GM18519 (cell line): ENCODE measurements around the gene PRSS21.

Experiments used
- ATAC-seq: cut with Tn5 transposase; IDR thresholded peaks from one replicate; pipeline ENCODE4 v1.9.1; 2021; ENCODE audit warnings: mild to moderate bottlenecking, moderate library complexity; ENCODE audit not compliant: unreplicated experiment, low FRiP score

Gene PRSS21

DNA sequence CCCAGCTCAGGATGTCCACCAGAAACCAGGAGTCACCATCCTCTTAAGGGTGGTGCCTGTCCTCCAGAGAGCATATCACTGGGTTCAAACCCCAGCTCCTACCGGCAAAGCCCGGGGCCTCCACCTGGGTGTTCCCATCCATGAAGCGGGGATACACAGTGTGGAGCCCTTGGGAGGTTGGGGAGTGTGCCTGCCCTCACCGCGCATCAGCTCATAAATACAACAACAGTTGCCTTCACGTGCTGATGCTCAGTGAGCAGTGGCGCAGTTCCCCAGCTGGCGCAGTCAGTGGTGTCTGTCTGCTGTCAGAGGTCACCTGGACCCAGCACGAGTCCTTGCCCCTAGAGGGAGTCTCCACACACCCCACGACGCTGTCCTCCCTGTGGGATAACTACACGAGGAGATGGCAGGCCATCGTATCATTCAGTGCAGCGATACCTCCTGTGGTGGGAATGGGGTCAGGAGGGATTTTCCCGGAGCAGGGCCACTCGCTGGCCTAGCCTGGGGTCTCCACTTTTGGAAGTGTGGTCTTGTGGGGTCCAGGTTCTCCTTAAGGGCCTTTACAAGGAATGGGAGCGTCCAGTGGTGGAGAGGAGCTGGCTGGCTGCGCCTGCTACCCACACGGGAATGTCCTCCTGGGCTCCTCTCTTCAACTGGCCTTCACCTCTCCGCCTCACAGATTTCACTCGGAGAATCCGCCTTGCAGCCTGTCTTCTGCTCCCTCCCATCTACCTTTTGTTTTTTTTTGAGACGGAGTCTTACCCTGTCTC lies 37.7 kb upstream of the PRSS21 start:
- no peak for ATAC-seq

- ATAC-seq = no peak
These were observed 36.8 kb upstream of the PRSS21 start for GRCh38 chr16:2779978-2780898.

- no peak for ATAC-seq
These were observed 34.3 kb upstream of the PRSS21 start for GRCh38 chr16:2782583-2783351.

DNA sequence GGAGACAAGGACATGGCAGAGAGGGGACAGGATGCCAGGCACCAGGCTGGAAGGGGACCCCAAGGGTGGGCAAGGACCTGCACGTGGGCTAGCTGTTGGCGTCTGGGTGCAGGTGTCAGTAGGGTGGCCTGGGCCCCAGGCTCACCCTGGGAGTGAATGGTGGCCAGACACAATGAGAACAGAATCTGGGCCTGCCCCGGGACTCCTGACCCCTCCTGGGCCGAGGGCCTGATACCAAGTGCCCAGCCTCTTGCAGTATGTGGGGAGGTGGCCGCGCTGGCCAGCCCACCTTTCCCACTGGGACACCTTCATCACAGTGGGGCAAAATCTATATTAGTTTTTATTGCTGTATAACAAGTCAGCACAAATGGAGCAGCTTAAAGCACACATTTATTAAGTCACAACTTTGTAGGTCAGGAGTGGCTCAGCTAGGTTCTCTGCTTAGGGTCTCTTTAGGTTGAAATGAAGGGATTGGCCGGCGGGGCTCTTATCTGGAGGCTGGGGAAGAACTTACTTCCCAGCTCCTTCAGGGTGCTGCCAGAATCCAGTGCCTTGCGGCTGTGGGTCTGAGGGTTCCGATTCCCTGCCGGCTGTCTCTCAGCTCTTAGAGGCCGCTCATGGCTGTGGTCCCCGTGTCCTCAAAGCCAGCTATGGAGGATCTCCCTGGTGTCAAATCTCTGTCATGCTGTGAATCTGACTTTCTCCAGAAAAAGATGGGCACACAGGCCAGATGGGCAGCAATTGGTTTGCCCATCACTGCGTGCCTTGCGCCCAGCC lies 33.3 kb upstream of the PRSS21 start:
- no peak for ATAC-seq

DNA sequence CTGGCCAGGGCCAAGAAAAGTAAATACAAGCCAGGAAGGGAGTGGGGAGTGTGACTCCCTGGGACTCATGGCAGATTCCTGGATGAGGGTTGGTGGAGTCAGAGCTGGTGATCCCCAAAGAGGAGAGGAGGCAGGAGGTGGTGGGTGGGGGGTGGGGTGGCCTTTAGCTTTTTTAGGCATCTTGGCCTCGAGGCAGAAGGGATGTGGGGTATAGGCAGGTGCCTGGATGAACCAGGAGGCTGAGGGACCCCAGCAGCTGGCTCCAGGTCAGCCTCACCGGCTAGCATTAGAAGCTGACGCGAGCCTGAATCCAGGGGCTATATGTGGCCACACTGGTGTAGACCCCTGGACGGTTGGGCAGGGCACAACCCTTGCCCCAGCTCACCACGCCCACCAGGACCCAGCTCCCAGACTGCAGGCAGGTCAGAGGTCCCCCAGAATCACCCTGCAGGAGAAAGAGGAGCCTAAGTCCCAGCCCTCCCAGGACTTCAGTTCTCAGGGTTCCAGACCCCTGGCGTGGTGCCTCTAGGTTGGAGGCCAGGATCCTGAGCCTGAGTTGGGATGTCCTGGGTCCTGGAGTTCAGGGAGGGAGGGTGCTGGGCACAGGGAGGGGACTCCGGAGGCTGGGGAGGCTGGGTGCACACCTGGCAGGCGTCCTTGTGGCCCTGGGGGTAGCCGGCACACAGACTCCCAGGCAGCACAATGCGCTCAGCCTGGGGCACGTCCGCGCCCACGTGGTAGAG lies 32.5 kb upstream of the PRSS21 start:
- no peak for ATAC-seq

- no peak for ATAC-seq
These were observed 31.7 kb upstream of the PRSS21 start for GRCh38 chr16:2785101-2785991.

DNA sequence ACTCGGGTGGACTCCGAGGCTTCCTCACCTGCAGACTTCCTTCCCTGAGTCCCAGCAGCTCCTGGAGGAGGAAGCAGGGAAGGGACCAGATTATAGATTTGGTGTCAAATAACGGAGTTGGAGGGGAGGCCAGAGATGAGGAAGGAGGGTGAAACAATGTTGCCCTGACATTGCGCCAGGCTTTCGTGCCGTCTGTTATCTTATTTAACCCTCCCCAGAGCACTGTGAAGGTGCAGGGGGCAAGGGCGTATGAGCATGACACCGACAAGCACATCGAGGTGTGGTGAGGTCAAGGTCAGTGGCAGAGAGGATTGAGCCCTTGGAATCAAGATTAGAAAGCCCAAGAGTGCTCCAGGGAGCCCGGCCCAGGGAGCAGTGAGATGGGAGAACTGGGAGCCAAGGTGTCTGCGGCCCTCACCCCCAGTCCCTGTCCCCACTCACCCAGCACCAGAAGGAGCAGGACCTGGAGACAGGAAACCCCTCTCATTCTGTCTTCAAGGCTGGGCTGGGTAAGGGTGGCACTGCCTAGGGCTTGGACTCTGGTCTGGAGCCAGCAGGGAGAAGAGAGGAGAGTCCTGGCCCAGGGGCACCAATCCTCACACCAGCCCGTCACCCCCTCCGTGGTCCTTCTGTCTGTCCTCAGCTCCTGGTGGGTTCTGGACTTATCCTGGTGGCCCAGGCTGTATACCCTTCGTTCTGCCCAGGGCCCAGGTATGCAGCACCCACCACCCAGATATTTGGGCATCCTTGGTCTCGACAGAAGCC lies 30.8 kb upstream of the PRSS21 start:
- ATAC-seq = no peak

DNA sequence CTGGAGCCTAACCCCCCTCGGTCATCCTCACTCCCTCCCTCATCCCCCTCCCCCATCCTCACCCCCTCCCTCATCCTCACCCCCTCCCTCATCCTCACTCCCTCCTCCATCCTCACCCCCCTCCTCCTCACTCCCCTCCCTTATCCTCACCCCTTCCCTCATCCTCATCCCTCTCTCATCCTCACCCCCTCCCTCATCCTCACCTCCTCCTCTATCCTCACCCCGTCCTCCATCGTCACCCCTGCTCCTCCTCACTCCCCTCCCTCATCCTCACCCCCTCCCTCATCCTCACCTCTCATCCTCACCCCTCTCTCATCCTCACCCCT lies 30.2 kb upstream of the PRSS21 start:
- ATAC-seq = no peak

- ATAC-seq = no peak
These were observed 29.6 kb upstream of the PRSS21 start, which contains the start of gene PRSS33 for GRCh38 chr16:2787406-2787805. PRSS33 (minus strand) TSS chr16:2787560; CDS start chr16:2786547, 1,013 bp downstream.

DNA sequence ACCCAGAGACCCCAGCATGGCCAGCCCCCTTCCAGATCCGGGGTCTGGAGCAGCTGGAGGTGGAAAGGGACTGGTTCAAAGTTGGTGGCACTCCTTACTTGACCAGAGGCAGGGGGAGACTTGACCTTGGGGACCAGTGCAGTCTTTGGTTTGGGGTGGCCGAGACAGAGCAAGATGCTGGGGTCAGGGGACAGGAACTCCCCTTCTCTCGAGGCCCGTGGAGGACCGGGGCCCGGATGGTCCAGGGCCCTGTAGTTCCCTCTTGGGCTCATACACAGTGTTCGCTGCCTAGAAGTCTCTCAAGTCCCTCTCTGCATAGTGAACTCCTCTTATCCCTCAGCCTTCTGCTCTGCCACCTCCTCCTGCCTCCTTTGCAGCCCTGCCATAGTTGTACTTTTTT lies 29.1 kb upstream of the PRSS21 start:
- no peak for ATAC-seq

- no peak for ATAC-seq
These were observed 26.4 kb upstream of the PRSS21 start for GRCh38 chr16:2790631-2791030.

DNA sequence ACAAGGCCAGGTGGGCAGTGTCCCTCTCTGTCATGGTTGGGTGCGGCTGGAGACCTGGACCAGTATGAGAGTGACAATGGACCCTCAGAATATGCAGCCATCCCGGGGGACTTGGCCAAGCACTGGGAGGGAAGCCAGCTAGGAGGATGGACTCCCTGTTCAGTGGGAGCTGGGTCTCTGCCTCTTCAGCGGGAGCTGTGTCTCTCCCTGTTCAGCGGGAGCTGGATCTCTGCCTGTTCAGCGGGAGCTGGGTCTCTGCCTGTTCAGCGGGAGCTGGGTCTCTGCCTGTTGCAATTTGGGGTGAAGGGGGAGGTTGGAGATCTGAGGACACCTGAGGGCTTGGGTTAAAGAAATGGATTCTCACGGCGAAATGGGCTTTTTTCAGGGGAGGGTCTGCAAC lies 25.9 kb upstream of the PRSS21 start:
- no peak for ATAC-seq

- no peak for ATAC-seq
These were observed 24.1 kb upstream of the PRSS21 start for GRCh38 chr16:2792940-2793339.

- ATAC-seq = no peak
These were observed 21.5 kb upstream of the PRSS21 start for GRCh38 chr16:2795395-2796143.

DNA sequence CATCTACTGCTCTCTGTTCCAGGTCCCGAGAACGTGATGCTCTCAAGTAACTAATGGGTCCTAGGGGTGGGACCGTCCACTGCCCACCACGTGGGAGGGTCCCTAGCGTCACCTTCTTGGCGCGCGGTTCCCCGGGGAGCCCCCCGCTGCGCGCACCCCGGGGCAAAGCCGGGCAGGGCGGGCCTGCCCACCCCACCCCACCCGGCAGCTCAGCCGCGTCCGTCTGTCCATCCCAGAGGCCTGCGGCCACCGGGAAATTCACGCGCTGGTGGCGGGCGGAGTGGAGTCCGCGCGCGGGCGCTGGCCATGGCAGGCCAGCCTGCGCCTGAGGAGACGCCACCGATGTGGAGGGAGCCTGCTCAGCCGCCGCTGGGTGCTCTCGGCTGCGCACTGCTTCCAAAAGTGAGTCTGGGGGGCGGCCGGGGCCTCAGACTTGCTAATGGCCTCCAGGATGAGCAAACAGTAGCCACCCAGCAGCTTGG lies 18.3 kb upstream of the PRSS21 start:
- ATAC-seq = no peak

- ATAC-seq = no peak
These were observed 17.7 kb upstream of the PRSS21 start for GRCh38 chr16:2799205-2799858.

DNA sequence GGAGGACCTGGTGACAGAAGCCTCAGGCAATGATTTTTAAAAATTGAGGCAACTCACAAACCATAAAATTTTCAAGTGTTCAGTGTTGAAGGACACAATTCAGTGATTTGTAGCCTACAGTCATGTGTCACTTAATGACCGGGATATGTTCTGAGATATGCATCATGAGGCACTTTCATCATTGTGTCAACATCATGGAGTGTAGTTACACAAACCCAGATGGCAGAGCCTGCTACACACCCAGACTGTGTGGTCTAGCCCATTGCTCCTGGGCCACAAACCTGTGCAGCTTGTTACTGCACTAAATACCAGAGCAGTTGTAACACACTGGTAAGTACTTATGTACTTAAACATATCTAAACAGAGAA lies 17.2 kb upstream of the PRSS21 start:
- ATAC-seq = no peak
